GM20000 (cell line): ENCODE results near the gene GATA3.

ENCODE experiments used
- DNase-seq: peaks from one replicate; pipeline ENCODE4 v3.0.0; 2012; ENCODE audit warnings: low spot score
- TF ChIP-seq, protein P1 (sequence below): IDR thresholded peaks from 2 replicates; pipeline ENCODE4 v1.5.1; 2012; ENCODE audit warnings: mild to moderate bottlenecking, control low read depth; ENCODE audit errors: extremely low read depth, missing control alignments

The GATA3 gene

DNA sequence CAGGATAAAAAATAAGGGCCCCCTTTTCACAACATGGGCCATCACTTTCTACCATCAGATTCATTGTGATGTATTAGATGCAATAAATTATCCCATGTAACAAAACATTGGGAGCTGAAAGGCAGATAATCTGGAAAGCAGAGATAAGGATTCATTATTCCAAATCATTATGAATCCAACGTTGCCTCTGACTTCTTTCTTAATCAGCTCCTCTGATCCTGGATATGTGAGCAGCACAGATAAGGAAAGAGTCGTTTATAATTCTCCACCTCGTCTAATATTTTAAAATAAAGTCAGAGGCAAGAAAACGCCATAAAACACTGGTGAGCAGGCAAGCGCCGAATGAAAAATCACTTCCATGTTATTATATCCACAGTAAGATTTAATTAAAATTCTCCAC, 13.8 kb upstream of the GATA3 start:
- TF ChIP-seq, protein P1, sequence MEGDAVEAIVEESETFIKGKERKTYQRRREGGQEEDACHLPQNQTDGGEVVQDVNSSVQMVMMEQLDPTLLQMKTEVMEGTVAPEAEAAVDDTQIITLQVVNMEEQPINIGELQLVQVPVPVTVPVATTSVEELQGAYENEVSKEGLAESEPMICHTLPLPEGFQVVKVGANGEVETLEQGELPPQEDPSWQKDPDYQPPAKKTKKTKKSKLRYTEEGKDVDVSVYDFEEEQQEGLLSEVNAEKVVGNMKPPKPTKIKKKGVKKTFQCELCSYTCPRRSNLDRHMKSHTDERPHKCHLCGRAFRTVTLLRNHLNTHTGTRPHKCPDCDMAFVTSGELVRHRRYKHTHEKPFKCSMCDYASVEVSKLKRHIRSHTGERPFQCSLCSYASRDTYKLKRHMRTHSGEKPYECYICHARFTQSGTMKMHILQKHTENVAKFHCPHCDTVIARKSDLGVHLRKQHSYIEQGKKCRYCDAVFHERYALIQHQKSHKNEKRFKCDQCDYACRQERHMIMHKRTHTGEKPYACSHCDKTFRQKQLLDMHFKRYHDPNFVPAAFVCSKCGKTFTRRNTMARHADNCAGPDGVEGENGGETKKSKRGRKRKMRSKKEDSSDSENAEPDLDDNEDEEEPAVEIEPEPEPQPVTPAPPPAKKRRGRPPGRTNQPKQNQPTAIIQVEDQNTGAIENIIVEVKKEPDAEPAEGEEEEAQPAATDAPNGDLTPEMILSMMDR, result no peak
- DNase-seq, result no peak

DNA sequence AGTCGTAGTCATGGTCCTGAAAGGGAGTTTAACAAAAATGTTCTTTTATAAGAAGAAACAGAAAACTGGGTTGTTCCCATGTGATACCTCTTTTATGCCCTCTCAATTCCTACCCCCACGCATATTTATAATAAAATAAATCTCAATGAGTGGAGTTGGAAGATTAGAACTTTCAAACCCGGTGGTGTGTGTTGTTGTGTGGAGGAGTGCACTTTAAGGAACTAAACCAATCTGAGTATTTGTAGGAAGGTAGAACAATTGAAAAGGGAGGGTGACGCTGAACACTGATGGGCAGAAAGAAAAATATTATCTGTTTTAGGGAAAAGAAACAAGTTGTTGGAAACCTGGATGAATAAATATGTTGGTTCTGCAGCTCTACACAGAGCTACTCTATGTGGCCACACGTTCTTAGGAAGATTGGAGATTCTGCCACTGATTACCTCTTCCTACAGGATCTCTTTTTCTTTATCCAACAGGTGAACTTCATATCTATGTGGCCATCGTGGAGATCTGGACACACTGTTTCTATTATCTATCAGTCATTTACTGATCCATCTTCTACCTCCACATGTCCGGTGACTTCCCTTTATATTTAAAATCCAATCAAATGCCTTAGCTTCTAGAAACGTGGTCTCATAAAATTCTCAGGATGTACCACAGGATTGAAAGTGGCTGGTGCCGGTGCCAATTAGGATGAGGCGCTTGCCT, 13.1 kb upstream of the GATA3 start:
- DNase-seq, result no peak
- TF ChIP-seq, protein P1, result no peak

DNA sequence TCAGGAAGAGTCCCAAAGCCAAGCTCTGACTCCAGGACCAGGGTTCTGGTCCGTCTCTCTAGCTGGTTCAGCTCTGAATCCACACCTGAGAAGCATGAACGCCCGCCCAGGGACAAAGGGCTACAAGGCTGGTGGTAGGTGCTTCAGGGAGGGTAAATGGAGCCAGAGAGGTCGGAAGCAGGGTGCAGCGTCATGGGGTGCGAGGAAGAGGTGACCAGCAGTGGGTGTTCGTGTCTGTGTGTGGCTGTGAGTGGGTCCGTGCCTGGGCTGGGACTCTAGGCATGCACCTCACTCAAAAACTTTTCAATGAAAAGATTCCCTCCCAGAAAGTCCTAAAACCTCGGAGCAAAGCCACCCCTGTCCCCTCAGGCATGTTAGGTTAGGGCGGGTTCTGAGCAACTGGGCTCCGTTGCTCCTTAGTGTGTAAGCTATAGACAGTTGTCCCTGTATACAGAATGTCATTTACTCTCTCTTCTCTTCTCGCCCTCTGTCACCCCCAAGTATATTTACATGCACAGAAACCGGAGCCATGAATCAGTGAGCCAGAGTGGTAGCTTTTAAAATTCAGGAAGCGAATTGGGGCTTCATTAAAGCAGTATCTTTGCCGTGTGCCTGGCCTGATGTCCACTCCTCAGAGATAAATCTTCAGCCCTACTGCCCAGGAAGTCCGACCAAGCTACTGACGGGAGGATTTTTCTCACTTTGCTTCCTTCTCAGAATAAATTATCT, 12.3 kb upstream of the GATA3 start:
- TF ChIP-seq, protein P1, result no peak
- peak; percentile 35 for DNase-seq

DNA sequence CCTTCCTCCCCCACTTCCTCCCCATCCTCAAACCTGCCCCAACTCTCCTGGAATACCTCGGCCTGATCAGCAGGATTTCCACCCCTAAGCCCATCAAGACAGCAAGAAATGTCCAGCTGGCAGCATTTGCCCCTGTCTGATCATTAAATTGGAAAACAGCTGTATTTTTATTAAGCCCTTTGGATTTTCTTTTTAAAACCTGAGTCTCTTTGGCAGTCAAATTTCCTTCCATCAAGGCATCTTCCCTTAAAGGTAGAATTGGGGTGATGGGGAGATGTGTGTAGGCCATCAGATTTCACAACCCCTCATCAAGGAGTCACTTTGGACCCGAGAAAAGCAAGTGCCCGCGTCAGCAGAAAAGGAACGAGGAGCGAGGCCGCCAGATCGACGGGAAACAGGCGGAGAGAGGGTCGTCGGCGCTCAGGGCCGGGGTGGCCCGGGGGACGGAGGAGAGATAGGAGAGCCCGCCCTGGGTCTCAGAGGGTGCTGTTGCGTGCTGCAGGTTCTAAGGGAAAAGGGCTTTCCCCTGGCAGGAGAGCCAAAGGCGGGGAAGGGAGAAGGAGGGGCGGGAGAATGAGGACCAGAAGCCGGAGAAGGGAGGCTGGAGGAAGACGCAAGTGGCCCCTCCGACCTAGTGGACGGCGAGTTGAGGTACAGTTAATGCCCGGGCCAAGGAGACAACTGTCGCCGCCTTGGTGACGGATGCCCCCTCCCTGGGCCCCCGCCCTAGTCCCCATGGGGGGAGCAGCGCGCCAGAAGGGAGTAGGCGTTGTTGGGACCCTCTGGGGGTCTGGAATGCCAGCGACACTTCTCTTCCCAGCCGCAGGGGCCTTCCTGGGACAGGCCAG, 11.5 kb upstream of the GATA3 start:
- peak; percentile 12 for DNase-seq
- TF ChIP-seq, protein P1, result no peak

DNA sequence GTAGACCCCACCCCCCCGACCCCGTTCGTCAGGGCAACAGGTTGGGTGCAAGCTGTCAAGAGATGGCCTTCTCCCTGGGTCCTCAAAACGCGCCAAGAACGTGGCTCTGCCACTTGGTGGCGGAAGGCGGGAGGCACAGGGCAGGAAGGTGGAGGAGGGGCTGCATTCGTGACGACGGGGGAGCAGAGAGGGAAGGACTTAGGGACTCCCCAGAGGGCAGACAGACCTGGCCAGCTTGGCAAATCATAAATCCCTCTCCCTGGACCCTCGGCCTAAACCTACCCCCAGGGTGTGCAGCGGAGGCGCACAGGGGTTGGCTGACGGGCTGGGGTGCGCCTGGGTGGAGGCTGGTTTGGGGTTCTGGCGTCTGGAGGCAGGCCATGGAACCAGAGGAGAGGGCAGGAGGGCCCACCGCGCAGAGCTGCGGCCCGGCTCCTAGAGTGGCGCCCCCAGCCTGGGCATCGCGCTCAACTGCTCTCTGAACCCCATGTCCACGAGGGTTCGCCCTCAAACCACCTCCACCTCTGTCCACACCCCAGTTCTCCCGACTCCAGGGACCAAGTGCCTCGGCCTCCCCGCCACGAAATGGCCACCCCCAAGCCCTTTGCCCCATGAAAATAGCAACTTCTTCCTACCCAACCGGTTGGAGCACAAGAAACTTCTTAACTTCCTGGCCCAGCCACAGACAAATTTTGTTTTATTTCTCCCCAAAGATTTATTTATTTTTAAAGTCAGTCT, 10.8 kb upstream of the GATA3 start:
- peak; percentile 51 for DNase-seq
- TF ChIP-seq, protein P1, result no peak

DNA sequence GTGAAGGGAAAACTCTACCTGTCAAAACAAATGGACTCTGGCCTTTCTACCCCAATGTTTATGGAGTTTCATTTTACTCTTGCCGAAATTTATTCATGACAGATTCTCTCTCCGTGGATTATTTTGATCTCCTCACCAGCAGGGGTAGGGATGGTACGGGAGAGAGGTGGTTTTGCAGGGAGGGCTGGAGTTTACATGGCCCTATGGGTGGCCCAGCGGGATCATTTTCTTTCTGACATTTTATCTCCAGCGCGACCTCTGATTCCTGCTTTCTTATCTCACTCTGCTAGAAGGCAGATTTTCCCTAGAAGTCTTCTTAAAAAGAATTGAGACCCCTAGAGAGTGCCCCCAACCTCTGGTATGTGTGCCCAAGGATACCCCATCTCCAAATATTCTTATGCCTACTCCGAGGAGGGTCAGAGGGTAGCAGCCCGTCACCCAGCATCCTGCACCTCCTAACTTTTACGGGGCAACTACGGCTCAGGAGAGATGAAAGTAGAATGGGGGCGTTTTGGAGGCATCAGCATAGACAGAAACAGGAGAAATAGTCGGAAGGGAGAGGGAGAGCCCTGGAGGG, 10.1 kb upstream of the GATA3 start:
- peak; percentile 22 for DNase-seq
- TF ChIP-seq, protein P1, result no peak
